Glomerular endothelial cell (primary cell): ENCODE measurements around the gene TESPA1. TPM values are rescaled to one million over a fixed set of nuclear protein-coding genes. Genes with fewer than 3 reads are reported as not detected.

Experiments used
- total RNA-seq: library from RNA; depleted of rRNA; stranded (reverse); fragments of >200 nt; gene quantifications from 2 replicates; pipeline ENCODE4 v1.2.3, GENCODE V29; 2015

TESPA1 gene
- total RNA-seq, 1 donor from 2014 or later, result not detected

Other genes with a start within 250 kb of the TESPA1 start
- not detected in 2 replicates for gene MUCL1, start 130.2 kb downstream of the TESPA1 start, total RNA-seq
- gene NEUROD4, start 35.2 kb upstream of the TESPA1 start, total RNA-seq, result not detected in 2 replicates
- gene OR9K2, start 141.6 kb upstream of the TESPA1 start, total RNA-seq, result not detected in 2 replicates
- not detected in 2 replicates for gene OR10A7, start 236.3 kb upstream of the TESPA1 start, total RNA-seq